ENCODE measurements around the gene KCP. TPM values are rescaled to one million over a fixed set of nuclear protein-coding genes. Genes with fewer than 3 reads are reported as not detected.

KCP gene
- total and polyA plus RNA-seq, 2 experiments from 2014 or later, result 0.76 to 1.1 TPM

DNA sequence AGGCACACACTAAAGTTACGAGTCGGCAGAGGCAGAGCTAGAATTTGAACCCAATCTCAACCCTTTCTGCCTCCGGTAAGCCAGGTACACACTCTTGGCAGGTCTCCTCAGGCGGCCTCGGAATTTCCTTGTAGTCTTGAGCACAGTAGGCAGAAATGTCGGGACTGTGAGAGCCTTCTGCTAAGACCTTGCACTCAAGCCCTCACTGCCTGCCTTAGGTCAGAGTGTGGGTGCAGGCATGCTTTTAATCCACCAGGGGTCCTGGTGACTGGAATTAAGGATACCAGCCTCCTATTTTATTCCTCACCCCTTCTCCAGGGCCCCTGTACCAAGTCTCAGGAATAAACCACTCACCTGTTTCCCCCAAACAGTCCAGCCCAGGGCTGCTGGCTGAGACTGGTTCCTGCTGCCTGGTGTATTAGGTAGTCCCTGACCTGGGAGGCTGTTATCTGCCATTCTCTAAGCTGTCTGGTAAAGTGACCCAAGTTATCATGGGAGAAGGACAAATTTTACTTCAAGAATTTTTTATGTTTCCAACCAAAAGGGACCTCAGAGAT is 47.0 kb downstream of the KCP start:
- H3K4me1 Mint-ChIP-seq, result peaks cover 44% of the 10 kb centered on the region
- Histone ChIP-seq H3K27ac (ENCODE audit: low read depth) (no peak overlapping the region), H4K20me1 (replicated peaks; ENCODE audit: insufficient read depth) (peaks cover 7% of the 10 kb centered on the region)

DNA sequence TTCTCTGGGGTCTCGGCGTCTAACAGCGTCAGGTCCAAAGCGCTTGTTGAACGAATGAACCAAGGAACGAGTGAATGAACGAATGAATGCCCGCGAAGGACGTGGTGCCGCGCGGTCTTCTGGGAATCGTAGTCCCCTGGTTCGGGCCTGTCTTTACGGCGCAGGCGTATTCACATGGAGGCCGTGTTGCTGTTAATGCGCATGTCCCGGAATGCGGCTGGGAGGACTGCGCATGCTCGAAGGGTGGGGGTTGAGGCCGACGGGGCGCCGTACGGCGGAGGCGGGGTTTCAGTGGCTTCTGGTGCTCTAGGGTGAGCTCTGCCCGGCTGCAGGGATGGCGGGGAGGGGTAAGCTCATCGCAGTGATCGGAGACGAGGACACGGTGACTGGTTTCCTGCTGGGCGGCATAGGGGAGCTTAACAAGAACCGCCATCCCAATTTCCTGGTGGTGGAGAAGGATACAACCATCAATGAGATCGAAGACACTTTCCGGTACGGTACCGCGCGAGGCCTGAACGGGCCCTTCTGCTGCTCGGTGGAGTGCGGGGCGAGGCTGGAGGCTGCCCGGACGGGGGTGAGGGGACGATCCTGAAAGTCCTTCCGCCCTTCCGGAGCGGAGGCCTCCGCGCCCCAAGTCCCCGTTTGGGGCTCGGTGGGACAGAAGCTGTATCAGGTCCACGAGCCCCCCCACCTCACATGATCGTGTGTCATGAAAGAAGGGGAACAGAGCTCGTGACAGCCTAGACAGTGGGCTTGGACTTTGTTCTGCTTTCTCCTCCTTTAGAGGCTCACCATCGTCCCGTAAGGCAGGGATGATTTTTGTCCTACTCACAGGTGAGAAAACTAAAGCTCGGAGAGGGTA is 47.7 kb downstream of the KCP start, which contains the start of gene ATP6V1F:
Gene ATP6V1F, plus strand, starts transcription at position 286 of the 862 bp plus-strand sequence. Its CDS starts 49 bp downstream, at position 335.
- Mint-ChIP-seq H3K9me3 (no peaks in the 10 kb centered on the region), H3K4me3 (peak within 1 kb of the TSS; percentile 88), H3K36me3 (ENCODE audit: low read depth) (peaks cover 11% of the 10 kb centered on the region), H3K27ac (no peak within 1 kb of the TSS; the same call in 1 of the 2 replicates), H3K4me1 (peaks cover 37% of the 10 kb centered on the region), H3K27me3 (ENCODE audit: insufficient read depth, low read depth, poor library complexity) (peaks cover 31% of the 10 kb centered on the region)
- peaks cover 12% of the 10 kb centered on the region for H3K79me2 ChIP-seq (replicated peaks; ENCODE audit: insufficient read depth)
- TF ChIP-seq, protein P1, sequence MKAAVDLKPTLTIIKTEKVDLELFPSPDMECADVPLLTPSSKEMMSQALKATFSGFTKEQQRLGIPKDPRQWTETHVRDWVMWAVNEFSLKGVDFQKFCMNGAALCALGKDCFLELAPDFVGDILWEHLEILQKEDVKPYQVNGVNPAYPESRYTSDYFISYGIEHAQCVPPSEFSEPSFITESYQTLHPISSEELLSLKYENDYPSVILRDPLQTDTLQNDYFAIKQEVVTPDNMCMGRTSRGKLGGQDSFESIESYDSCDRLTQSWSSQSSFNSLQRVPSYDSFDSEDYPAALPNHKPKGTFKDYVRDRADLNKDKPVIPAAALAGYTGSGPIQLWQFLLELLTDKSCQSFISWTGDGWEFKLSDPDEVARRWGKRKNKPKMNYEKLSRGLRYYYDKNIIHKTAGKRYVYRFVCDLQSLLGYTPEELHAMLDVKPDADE (IDR thresholded peaks at IDR 0.05), result peak; percentile 72
- TF ChIP-seq, protein P2, sequence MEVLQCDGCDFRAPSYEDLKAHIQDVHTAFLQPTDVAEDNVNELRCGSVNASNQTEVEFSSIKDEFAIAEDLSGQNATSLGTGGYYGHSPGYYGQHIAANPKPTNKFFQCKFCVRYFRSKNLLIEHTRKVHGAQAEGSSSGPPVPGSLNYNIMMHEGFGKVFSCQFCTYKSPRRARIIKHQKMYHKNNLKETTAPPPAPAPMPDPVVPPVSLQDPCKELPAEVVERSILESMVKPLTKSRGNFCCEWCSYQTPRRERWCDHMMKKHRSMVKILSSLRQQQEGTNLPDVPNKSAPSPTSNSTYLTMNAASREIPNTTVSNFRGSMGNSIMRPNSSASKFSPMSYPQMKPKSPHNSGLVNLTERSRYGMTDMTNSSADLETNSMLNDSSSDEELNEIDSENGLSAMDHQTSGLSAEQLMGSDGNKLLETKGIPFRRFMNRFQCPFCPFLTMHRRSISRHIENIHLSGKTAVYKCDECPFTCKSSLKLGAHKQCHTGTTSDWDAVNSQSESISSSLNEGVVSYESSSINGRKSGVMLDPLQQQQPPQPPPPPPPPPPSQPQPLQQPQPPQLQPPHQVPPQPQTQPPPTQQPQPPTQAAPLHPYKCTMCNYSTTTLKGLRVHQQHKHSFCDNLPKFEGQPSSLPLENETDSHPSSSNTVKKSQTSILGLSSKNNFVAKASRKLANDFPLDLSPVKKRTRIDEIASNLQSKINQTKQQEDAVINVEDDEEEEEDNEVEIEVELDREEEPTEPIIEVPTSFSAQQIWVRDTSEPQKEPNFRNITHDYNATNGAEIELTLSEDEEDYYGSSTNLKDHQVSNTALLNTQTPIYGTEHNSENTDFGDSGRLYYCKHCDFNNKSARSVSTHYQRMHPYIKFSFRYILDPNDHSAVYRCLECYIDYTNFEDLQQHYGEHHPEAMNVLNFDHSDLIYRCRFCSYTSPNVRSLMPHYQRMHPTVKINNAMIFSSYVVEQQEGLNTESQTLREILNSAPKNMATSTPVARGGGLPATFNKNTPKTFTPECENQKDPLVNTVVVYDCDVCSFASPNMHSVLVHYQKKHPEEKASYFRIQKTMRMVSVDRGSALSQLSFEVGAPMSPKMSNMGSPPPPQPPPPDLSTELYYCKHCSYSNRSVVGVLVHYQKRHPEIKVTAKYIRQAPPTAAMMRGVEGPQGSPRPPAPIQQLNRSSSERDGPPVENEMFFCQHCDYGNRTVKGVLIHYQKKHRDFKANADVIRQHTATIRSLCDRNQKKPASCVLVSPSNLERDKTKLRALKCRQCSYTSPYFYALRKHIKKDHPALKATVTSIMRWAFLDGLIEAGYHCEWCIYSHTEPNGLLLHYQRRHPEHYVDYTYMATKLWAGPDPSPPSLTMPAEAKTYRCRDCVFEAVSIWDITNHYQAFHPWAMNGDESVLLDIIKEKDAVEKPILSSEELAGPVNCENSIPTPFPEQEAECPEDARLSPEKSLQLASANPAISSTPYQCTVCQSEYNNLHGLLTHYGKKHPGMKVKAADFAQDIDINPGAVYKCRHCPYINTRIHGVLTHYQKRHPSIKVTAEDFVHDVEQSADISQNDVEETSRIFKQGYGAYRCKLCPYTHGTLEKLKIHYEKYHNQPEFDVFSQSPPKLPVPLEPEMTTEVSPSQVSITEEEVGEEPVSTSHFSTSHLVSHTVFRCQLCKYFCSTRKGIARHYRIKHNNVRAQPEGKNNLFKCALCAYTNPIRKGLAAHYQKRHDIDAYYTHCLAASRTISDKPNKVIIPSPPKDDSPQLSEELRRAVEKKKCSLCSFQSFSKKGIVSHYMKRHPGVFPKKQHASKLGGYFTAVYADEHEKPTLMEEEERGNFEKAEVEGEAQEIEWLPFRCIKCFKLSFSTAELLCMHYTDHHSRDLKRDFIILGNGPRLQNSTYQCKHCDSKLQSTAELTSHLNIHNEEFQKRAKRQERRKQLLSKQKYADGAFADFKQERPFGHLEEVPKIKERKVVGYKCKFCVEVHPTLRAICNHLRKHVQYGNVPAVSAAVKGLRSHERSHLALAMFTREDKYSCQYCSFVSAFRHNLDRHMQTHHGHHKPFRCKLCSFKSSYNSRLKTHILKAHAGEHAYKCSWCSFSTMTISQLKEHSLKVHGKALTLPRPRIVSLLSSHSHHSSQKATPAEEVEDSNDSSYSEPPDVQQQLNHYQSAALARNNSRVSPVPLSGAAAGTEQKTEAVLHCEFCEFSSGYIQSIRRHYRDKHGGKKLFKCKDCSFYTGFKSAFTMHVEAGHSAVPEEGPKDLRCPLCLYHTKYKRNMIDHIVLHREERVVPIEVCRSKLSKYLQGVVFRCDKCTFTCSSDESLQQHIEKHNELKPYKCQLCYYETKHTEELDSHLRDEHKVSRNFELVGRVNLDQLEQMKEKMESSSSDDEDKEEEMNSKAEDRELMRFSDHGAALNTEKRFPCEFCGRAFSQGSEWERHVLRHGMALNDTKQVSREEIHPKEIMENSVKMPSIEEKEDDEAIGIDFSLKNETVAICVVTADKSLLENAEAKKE (CRISPR knock-in tag; IDR thresholded peaks at IDR 0.05), result no peak
- peak; percentile 67 for TF ChIP-seq CREB1 (CRISPR knock-in tag; IDR thresholded peaks at IDR 0.05; ENCODE audit: low read depth)
- TF ChIP-seq POLR2AphosphoS5 (IDR thresholded peaks at IDR 0.05; ENCODE audit: low read depth), result peak; percentile 92
- no peaks in the 10 kb centered on the region for H3K9me2 ChIP-seq (ENCODE audit: insufficient read depth)
- H2AFZ ChIP-seq, result peak within 1 kb of the TSS; percentile 63; the same call in 1 of the 2 replicates
- H3K36me3 ChIP-seq (ENCODE audit: insufficient read depth), result no peaks in the 10 kb centered on the region
- H3K4me3 ChIP-seq, result peak within 1 kb of the TSS; percentile 81
- peak within 1 kb of the TSS; percentile 98 for H3K4me2 ChIP-seq
- H4K20me1 ChIP-seq (replicated peaks; ENCODE audit: insufficient read depth), result peaks cover 4% of the 10 kb centered on the region
- H3F3A ChIP-seq (replicated peaks; ENCODE audit: low read depth), result peaks cover 8% of the 10 kb centered on the region; the same call in 1 of the 2 replicates
- H3K27me3 ChIP-seq (ENCODE audit: insufficient read depth), result peaks cover 12% of the 10 kb centered on the region
- peak; percentile 78 for ATAC-seq
- H3K4me1 ChIP-seq (ENCODE audit: insufficient read depth), result peaks cover 12% of the 10 kb centered on the region
- peak; percentile 97 for DNase-seq (ENCODE audit: low spot score)
- H3K27ac ChIP-seq (ENCODE audit: low read depth), result no peak within 1 kb of the TSS

More for the DNA sequence above, 47.0 kb downstream of the KCP start:
- ATAC-seq (peak; percentile 67), DNase-seq (ENCODE audit: low spot score) (peak; percentile 90)
- Histone ChIP-seq H3K4me1 (ENCODE audit: insufficient read depth) (peaks cover 19% of the 10 kb centered on the region), H3K36me3 (ENCODE audit: insufficient read depth) (no peaks in the 10 kb centered on the region), H3K27me3 (ENCODE audit: insufficient read depth) (peaks cover 19% of the 10 kb centered on the region), H2AFZ (peak overlapping the region; percentile 14; the same call in 1 of the 2 replicates), H3K9me2 (ENCODE audit: insufficient read depth) (no peaks in the 10 kb centered on the region), H3K79me2 (replicated peaks; ENCODE audit: insufficient read depth) (peaks cover 12% of the 10 kb centered on the region), H3K4me3 (peak overlapping the region; percentile 81), H3K4me2 (peak overlapping the region; percentile 98), H3F3A (replicated peaks; ENCODE audit: low read depth) (peaks cover 12% of the 10 kb centered on the region; the same call in 1 of the 2 replicates)
- TF ChIP-seq EZH2 (IDR thresholded peaks at IDR 0.05; ENCODE audit: low read depth, unreplicated experiment), result no peak
- TF ChIP-seq STAT1 (IDR thresholded peaks at IDR 0.05; ENCODE audit: unreplicated experiment), result no peak
- TF ChIP-seq, protein P3, sequence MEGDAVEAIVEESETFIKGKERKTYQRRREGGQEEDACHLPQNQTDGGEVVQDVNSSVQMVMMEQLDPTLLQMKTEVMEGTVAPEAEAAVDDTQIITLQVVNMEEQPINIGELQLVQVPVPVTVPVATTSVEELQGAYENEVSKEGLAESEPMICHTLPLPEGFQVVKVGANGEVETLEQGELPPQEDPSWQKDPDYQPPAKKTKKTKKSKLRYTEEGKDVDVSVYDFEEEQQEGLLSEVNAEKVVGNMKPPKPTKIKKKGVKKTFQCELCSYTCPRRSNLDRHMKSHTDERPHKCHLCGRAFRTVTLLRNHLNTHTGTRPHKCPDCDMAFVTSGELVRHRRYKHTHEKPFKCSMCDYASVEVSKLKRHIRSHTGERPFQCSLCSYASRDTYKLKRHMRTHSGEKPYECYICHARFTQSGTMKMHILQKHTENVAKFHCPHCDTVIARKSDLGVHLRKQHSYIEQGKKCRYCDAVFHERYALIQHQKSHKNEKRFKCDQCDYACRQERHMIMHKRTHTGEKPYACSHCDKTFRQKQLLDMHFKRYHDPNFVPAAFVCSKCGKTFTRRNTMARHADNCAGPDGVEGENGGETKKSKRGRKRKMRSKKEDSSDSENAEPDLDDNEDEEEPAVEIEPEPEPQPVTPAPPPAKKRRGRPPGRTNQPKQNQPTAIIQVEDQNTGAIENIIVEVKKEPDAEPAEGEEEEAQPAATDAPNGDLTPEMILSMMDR (conservative IDR thresholded peaks at IDR 0.05; ENCODE audit: low read depth in 2 of 2), result peak; percentile 51 to 57
- no peak for TF ChIP-seq CREB1 (CRISPR knock-in tag; IDR thresholded peaks at IDR 0.05; ENCODE audit: low read depth)
- peaks cover 38% of the 10 kb centered on the region for H3K27me3 Mint-ChIP-seq (ENCODE audit: insufficient read depth, low read depth, poor library complexity)
- no peaks in the 10 kb centered on the region for H3K9me3 Mint-ChIP-seq
- H3K4me3 Mint-ChIP-seq, result peak overlapping the region; percentile 88
- H3K27ac Mint-ChIP-seq, result no peak overlapping the region
- H3K36me3 Mint-ChIP-seq (ENCODE audit: low read depth), result peaks cover 11% of the 10 kb centered on the region
